Measurements from ENCODE around the gene SAA2. TPM values are rescaled to one million over a fixed set of nuclear protein-coding genes. Genes with fewer than 3 reads are reported as not detected.
"Not testable (repeated sequence)": the region's sequence is repeated elsewhere in the genome, so short reads cannot be mapped to it uniquely, and the experiment has no call there.

SAA2 gene
- total RNA-seq, 4 donors from 2014 or later = 0.34 TPM; not detected in 3

- no peak for DNase-seq (ENCODE audit: extremely low spot score)
- TF ChIP-seq, protein P1, sequence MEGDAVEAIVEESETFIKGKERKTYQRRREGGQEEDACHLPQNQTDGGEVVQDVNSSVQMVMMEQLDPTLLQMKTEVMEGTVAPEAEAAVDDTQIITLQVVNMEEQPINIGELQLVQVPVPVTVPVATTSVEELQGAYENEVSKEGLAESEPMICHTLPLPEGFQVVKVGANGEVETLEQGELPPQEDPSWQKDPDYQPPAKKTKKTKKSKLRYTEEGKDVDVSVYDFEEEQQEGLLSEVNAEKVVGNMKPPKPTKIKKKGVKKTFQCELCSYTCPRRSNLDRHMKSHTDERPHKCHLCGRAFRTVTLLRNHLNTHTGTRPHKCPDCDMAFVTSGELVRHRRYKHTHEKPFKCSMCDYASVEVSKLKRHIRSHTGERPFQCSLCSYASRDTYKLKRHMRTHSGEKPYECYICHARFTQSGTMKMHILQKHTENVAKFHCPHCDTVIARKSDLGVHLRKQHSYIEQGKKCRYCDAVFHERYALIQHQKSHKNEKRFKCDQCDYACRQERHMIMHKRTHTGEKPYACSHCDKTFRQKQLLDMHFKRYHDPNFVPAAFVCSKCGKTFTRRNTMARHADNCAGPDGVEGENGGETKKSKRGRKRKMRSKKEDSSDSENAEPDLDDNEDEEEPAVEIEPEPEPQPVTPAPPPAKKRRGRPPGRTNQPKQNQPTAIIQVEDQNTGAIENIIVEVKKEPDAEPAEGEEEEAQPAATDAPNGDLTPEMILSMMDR (IDR thresholded peaks at IDR 0.05) = no peak
- TF ChIP-seq POLR2A (IDR thresholded peaks at IDR 0.05; ENCODE audit: low read depth) (no peak), EP300 (IDR thresholded peaks at IDR 0.05) (no peak), POLR2AphosphoS5 (IDR thresholded peaks at IDR 0.05) (no peak)
- H3K36me3 ChIP-seq = no peaks in the 10 kb centered on the region
- intact Hi-C loops (cut with DNase I) = no loop called here
- H3K27ac ChIP-seq (replicated peaks in 1 of 4) = no peak overlapping the region
- H3K27me3 ChIP-seq = peaks cover 0 to 7% (median 0%) of the 10 kb centered on the region in 4 donors
- no peak overlapping the region for H3K4me3 ChIP-seq
- H3K9me3 ChIP-seq = no peaks in the 10 kb centered on the region
- no peaks in the 10 kb centered on the region for H3K4me1 ChIP-seq
These were observed 10.8 kb upstream of the SAA2 start for GRCh38 chr11:18259259-18259658.

- Histone ChIP-seq H3K4me3 (no peak overlapping the region), H3K9me3 (no peaks in the 10 kb centered on the region), H3K36me3 (no peaks in the 10 kb centered on the region), H3K4me1 (no peaks in the 10 kb centered on the region), H3K27ac (replicated peaks in 1 of 4) (no peak overlapping the region), H3K27me3 (peaks cover 0 to 8% (median 0%) of the 10 kb centered on the region in 4 donors)
- intact Hi-C loops (cut with DNase I) = no loop called here
- no peak for DNase-seq (ENCODE audit: extremely low spot score)
- TF ChIP-seq EP300 (IDR thresholded peaks at IDR 0.05) (no peak), POLR2A (IDR thresholded peaks at IDR 0.05; ENCODE audit: low read depth) (no peak), POLR2AphosphoS5 (IDR thresholded peaks at IDR 0.05) (no peak)
- TF ChIP-seq, protein P1 (IDR thresholded peaks at IDR 0.05) = no peak
- WGBS = 60% methylated on average over 2 of the region's 2 CpGs
These were observed 6.4 kb upstream of the SAA2 start for GRCh38 chr11:18254781-18255361.

GRCh38 chr11:18253778-18254338 is 5.4 kb upstream of the SAA2 start:
- Histone ChIP-seq H3K27me3 (peaks cover 0 to 8% (median 0%) of the 10 kb centered on the region in 4 donors), H3K4me3 (no peak overlapping the region), H3K4me1 (no peaks in the 10 kb centered on the region), H3K27ac (replicated peaks in 1 of 4) (no peak overlapping the region), H3K36me3 (no peaks in the 10 kb centered on the region), H3K9me3 (no peaks in the 10 kb centered on the region)
- DNase-seq (ENCODE audit: extremely low spot score) = peak; percentile 86
- WGBS = 82% methylated on average over 9 of the region's 11 CpGs
- intact Hi-C loops (cut with DNase I) = no loop called here
- TF ChIP-seq EP300 (IDR thresholded peaks at IDR 0.05) = no peak
- TF ChIP-seq, protein P1 (IDR thresholded peaks at IDR 0.05) = no peak
- TF ChIP-seq POLR2AphosphoS5 (IDR thresholded peaks at IDR 0.05) = no peak
- TF ChIP-seq POLR2A (IDR thresholded peaks at IDR 0.05; ENCODE audit: low read depth) = no peak

DNA sequence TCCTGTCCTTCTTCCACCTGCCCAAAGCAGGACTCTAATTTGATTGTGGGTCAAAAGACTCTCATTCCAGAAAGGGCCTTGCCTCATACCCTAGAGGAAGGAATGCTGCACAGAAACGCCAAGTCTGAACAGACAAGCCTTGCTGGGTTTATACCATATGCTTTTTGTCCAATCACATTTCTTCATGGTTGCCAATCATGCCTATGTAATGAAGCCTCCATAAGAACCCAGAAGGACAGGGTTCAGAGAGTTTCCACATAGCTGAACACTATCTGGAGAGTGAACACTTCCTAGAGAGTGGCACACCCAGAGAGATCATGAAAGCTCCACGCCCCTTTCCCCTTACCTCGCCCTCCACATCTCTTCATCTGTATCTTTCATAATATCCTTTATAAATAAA is 4.8 kb upstream of the SAA2 start:
- WGBS = 88% methylated on average over 3 of the region's 3 CpGs
- Histone ChIP-seq H3K36me3 (no peaks in the 10 kb centered on the region), H3K4me3 (no peak overlapping the region), H3K9me3 (no peaks in the 10 kb centered on the region), H3K27ac (replicated peaks in 1 of 4) (no peak overlapping the region), H3K27me3 (peaks cover 0 to 8% (median 0%) of the 10 kb centered on the region in 4 donors), H3K4me1 (no peaks in the 10 kb centered on the region)
- DNase-seq (ENCODE audit: extremely low spot score) = no peak
- TF ChIP-seq EP300 (IDR thresholded peaks at IDR 0.05) (no peak), POLR2A (IDR thresholded peaks at IDR 0.05; ENCODE audit: low read depth) (no peak), POLR2AphosphoS5 (IDR thresholded peaks at IDR 0.05) (no peak)
- TF ChIP-seq, protein P1 (IDR thresholded peaks at IDR 0.05) = no peak
- intact Hi-C loops (cut with DNase I) = no loop called here

GRCh38 chr11:18247191-18247581 is 1.3 kb downstream of the SAA2 start:
- H3K27me3 ChIP-seq; intact Hi-C loops (cut with DNase I): not testable (repeated sequence)
- WGBS = 65% methylated on average over 2 of the region's 6 CpGs

GRCh38 chr11:18246379-18247190 is 1.9 kb downstream of the SAA2 start:
- H3K27ac ChIP-seq (replicated peaks in 1 of 4); H3K4me1 ChIP-seq; H3K27me3 ChIP-seq; H3K36me3 ChIP-seq; DNase-seq (ENCODE audit: extremely low spot score); H3K4me3 ChIP-seq; H3K9me3 ChIP-seq; intact Hi-C loops (cut with DNase I): not testable (repeated sequence)
- WGBS = 81% methylated on average over 10 of the region's 11 CpGs

More at GRCh38 chr11:18247191-18247581, 1.3 kb downstream of the SAA2 start:
- H3K4me3 ChIP-seq; H3K27ac ChIP-seq (replicated peaks in 1 of 4); H3K36me3 ChIP-seq; H3K9me3 ChIP-seq; H3K4me1 ChIP-seq; DNase-seq (ENCODE audit: extremely low spot score): not testable (repeated sequence)

Measured in esophagus muscularis mucosa (tissue), 4 donors.